HepG2 (cell line): ENCODE measurements around the gene CDT1. TPM values are rescaled to one million over a fixed set of nuclear protein-coding genes. Genes with fewer than 3 reads are reported as not detected.

Experiments used
- BCL6 ChIP-seq: IDR thresholded peaks from 2 replicates; pipeline ENCODE4 v1.6.1; 2016; ENCODE audit warnings: missing genetic modification reagents, missing compliant biosample characterization
- CAMTA2 ChIP-seq: sonication (generic); formaldehyde crosslinking; IDR thresholded peaks from 2 replicates; pipeline ENCODE4 v1.4.0; 2020; ENCODE audit warnings: mild to moderate bottlenecking, missing genetic modification reagents, borderline replicate concordance
- CREB3 ChIP-seq: sonication (generic); formaldehyde crosslinking; IDR thresholded peaks from 2 replicates; pipeline ENCODE4 v1.5.0; 2020; ENCODE audit warnings: missing genetic modification reagents
- DMAP1 ChIP-seq: IDR thresholded peaks from 2 replicates; pipeline ENCODE4 v1.6.1; 2016
- ELF3 ChIP-seq: IDR thresholded peaks from 2 replicates; pipeline ENCODE4 v1.6.1; 2016; ENCODE audit warnings: missing genetic modification reagents, missing compliant biosample characterization
- GATAD2A ChIP-seq: IDR thresholded peaks from 2 replicates; pipeline ENCODE4 v1.6.1; 2016
- HNF4G ChIP-seq, 2 experiments: sonication (generic) in 1 of 2; formaldehyde crosslinking in 1 of 2; IDR thresholded peaks; 2 replicates each; pipeline versions ENCODE4 v1.4.0 to v1.6.1; 2011 to 2020; ENCODE audit warnings: borderline replicate concordance in 2 of 2, low read depth in 2 of 2, mild to moderate bottlenecking in 2 of 2, low read length in 1 of 2, missing genetic modification reagents in 1 of 2, moderate library complexity in 1 of 2
- MAFG ChIP-seq: sonication (generic); formaldehyde crosslinking; IDR thresholded peaks from 2 replicates; pipeline ENCODE4 v1.5.1; 2020; ENCODE audit warnings: mild to moderate bottlenecking, missing genetic modification reagents
- MIER2 ChIP-seq: IDR thresholded peaks from 2 replicates; pipeline ENCODE4 v1.6.1; 2016; ENCODE audit warnings: missing biosample characterization, missing genetic modification reagents
- MYC ChIP-seq: sonication (generic); formaldehyde crosslinking; IDR thresholded peaks from 2 replicates; pipeline ENCODE4 v1.9.0; 2021; ENCODE audit warnings: missing genetic modification reagents, borderline replicate concordance
- NFATC3 ChIP-seq: sonication (generic); formaldehyde crosslinking; IDR thresholded peaks from 2 replicates; pipeline ENCODE4 v1.5.1; 2020; ENCODE audit warnings: mild to moderate bottlenecking, missing genetic modification reagents
- NRL ChIP-seq: sonication (generic); formaldehyde crosslinking; IDR thresholded peaks from 2 replicates; pipeline ENCODE4 v1.5.0; 2020; ENCODE audit warnings: missing genetic modification reagents, mild to moderate bottlenecking, moderate library complexity, borderline replicate concordance
- PITX1 ChIP-seq: sonication (generic); formaldehyde crosslinking; IDR thresholded peaks from 2 replicates; pipeline ENCODE4 v1.5.1; 2020; ENCODE audit warnings: mild to moderate bottlenecking, missing genetic modification reagents
- PRMT3 ChIP-seq: sonication (generic); formaldehyde crosslinking; IDR thresholded peaks from 2 replicates; pipeline ENCODE4 v1.8.1; 2022; ENCODE audit warnings: low read depth, mild to moderate bottlenecking, moderate library complexity, missing genetic modification reagents, borderline replicate concordance
- STAT5B ChIP-seq: sonication (generic); formaldehyde crosslinking; IDR thresholded peaks from 2 replicates; pipeline ENCODE4 v1.4.0; 2020; ENCODE audit warnings: missing genetic modification reagents
- U2AF1 ChIP-seq: fragments of 200-400 bp; formaldehyde crosslinking; optimal IDR thresholded peaks from 2 replicates; pipeline ENCODE3; 2017; ENCODE audit warnings: mild to moderate bottlenecking, low read depth, low read length
- ZNF605 ChIP-seq: sonication (generic); formaldehyde crosslinking; IDR thresholded peaks from 2 replicates; pipeline ENCODE4 v1.8.0; 2022; ENCODE audit warnings: mild to moderate bottlenecking, missing genetic modification reagents
- ZNF746 ChIP-seq: sonication (generic); formaldehyde crosslinking; IDR thresholded peaks from 2 replicates; pipeline ENCODE4 v1.8.0; 2022; ENCODE audit warnings: mild to moderate bottlenecking, missing genetic modification reagents
- ZNF761 ChIP-seq: sonication (generic); formaldehyde crosslinking; conservative IDR thresholded peaks from 2 replicates; pipeline ENCODE4 v1.4.0; 2020; ENCODE audit warnings: mild to moderate bottlenecking, missing genetic modification reagents
- ZNF766 ChIP-seq: sonication (generic); formaldehyde crosslinking; IDR thresholded peaks from 2 replicates; pipeline ENCODE4 v1.5.0; 2020; ENCODE audit warnings: missing genetic modification reagents, borderline replicate concordance
- ZUFSP ChIP-seq: sonication (generic); formaldehyde crosslinking; IDR thresholded peaks from 2 replicates; pipeline ENCODE4 v1.9.0; 2021; ENCODE audit warnings: missing genetic modification reagents, mild to moderate bottlenecking, borderline replicate concordance
- polyA plus RNA-seq, 8 experiments: library from polyadenylated mRNA; depleted of rRNA in 3 of 8; stranded (reverse) in 7 of 8; unstranded in 1 of 8; fragments of >200 nt; fragmentation: Illumina TruSeq in 4 of 8; extraction: Trizol in 4 of 8; gene quantifications; 2 replicates each; pipeline versions ENCODE4 v1.2.1 to v1.2.3, GENCODE V29; 2011 to 2016; ENCODE audit warnings: low read depth in 4 of 8, missing spikeins in 1 of 8, mixed read lengths in 1 of 8; ENCODE audit not compliant: insufficient read depth in 1 of 8
- total RNA-seq, 5 experiments: library from RNA; depleted of rRNA; stranded (reverse); fragments of >200 nt; fragmentation: Illumina TruSeq; extraction: Trizol; gene quantifications; 2 replicates each; pipeline ENCODE4 v1.2.3, GENCODE V29; 2016; ENCODE audit warnings: low read depth in 1 of 5
- TF ChIP-seq, protein P1 (sequence below): sonication (generic); formaldehyde crosslinking; IDR thresholded peaks from 2 replicates; pipeline ENCODE4 v1.4.0; 2020; ENCODE audit warnings: missing genetic modification reagents, low read depth, mild to moderate bottlenecking, borderline replicate concordance
- TF ChIP-seq, protein P2 (sequence below): sonication (generic); formaldehyde crosslinking; IDR thresholded peaks from 2 replicates; pipeline ENCODE4 v1.5.0; 2020; ENCODE audit warnings: missing genetic modification reagents, mild to moderate bottlenecking, borderline replicate concordance
- TF ChIP-seq, protein P3 (sequence below): IDR thresholded peaks from 2 replicates; pipeline ENCODE4 v1.6.1; 2016; ENCODE audit warnings: low read depth

Gene CDT1
- total and polyA plus RNA-seq, 2 of the 13 experiments (the other 11 are each of a cell fraction or from before 2014, with no cell fraction given): 23.1 to 23.8 TPM

DNA sequence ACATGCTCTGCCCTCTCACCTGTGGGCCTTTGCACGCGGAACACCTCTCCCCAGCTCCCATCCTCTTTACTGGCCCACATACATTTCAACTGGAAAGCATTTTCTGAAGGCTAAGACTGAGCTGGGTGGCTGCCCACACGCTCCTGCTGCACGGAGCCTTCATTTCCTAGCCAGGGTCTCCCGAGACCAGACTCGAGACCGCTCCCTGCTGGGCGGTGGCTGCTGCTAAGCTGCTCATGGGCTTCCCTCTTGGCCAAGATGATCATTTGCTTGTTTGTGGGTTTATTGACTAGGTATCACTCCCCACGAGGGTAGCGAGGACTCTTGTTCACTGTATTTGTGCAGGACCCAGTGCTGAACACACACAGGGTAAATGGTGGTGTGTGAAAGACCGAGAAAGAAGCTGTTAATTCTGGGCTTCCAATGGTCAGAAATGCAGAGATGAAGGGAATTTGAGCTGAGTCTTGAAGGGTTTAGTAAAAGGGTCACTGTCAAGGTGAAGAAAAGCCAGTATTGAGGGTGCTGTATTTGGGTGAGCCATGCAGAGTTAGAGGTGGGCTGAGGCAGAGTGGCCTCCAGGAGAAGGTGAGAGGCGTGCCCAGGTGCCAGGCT, 54.2 kb downstream of the CDT1 start (continued):
- TF ChIP-seq U2AF1 (peak; percentile 45), BCL6 (no peak), ZNF761 (CRISPR knock-in tag) (peak; percentile 52; the same call in 1 of the 2 replicates), MYC (peak; percentile 14; the same call in 1 of the 2 replicates), ZUFSP (CRISPR knock-in tag) (no peak), MAFG (CRISPR knock-in tag) (no peak), NRL (CRISPR knock-in tag) (no peak), ZNF605 (peak; percentile 51; the same call in 1 of the 2 replicates), HNF4G (IDR thresholded peaks at IDR 0.05; ENCODE audit: borderline replicate concordance, low read depth, low read length) (no peak), HNF4G (CRISPR knock-in tag; IDR thresholded peaks at IDR 0.05; ENCODE audit: borderline replicate concordance, low read depth) (no peak), STAT5B (CRISPR knock-in tag) (no peak), CREB3 (CRISPR knock-in tag) (no peak), PRMT3 (CRISPR knock-in tag) (peak; percentile 16; the same call in 1 of the 2 replicates), ZNF746 (0 out of 2 replicates have a peak, but pooled peaks have one; percentile 6), DMAP1 (CRISPR knock-in tag) (no peak), NFATC3 (CRISPR knock-in tag) (0 out of 2 replicates have a peak, but pooled peaks have one; percentile 9), PITX1 (CRISPR knock-in tag) (peak; percentile 24; the same call in 1 of the 2 replicates), MIER2 (0 out of 2 replicates have a peak, but pooled peaks have one; percentile 36), GATAD2A (CRISPR knock-in tag) (0 out of 2 replicates have a peak, but pooled peaks have one; percentile 37), CAMTA2 (CRISPR knock-in tag) (peak; percentile 7; the same call in 1 of the 2 replicates), ELF3 (CRISPR knock-in tag) (peak; percentile 44; the same call in 1 of the 2 replicates), ZNF766 (CRISPR knock-in tag) (0 out of 2 replicates have a peak, but pooled peaks have one; percentile 57)
- TF ChIP-seq, protein P1, sequence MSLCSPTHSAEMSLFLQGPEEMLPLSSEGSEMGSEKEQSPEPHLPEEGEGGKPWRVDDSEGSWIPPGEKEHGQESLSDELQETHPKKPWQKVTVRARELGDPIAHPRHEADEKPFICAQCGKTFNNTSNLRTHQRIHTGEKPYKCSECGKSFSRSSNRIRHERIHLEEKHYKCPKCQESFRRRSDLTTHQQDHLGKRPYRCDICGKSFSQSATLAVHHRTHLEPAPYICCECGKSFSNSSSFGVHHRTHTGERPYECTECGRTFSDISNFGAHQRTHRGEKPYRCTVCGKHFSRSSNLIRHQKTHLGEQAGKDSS (CRISPR knock-in tag): peak; percentile 4; the same call in 1 of the 2 replicates
- TF ChIP-seq, protein P2, sequence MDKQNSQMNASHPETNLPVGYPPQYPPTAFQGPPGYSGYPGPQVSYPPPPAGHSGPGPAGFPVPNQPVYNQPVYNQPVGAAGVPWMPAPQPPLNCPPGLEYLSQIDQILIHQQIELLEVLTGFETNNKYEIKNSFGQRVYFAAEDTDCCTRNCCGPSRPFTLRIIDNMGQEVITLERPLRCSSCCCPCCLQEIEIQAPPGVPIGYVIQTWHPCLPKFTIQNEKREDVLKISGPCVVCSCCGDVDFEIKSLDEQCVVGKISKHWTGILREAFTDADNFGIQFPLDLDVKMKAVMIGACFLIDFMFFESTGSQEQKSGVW (CRISPR knock-in tag): no peak; the same call in 1 of the 2 replicates
- TF ChIP-seq, protein P3, sequence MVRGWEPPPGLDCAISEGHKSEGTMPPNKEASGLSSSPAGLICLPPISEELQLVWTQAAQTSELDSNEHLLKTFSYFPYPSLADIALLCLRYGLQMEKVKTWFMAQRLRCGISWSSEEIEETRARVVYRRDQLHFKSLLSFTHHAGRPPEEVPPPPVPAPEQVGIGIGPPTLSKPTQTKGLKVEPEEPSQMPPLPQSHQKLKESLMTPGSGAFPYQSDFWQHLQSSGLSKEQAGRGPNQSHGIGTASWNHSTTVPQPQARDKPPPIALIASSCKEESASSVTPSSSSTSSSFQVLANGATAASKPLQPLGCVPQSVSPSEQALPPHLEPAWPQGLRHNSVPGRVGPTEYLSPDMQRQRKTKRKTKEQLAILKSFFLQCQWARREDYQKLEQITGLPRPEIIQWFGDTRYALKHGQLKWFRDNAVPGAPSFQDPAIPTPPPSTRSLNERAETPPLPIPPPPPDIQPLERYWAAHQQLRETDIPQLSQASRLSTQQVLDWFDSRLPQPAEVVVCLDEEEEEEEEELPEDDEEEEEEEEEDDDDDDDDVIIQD (CRISPR knock-in tag): no peak
